GM20431 (cell line): Measurements from ENCODE around the gene SNAI1.
"Not testable (repeated sequence)": the region's sequence is repeated elsewhere in the genome, so short reads cannot be mapped to it uniquely, and the experiment has no call there.

Experiments
- in situ Hi-C: fragments of 300-500 bp; cut with MseI, MboI; formaldehyde crosslinking; loops from one replicate; pipeline ENCODE4 v1.15.0; 2020; ENCODE audit warnings: low sequenced_read_pairs; ENCODE audit not compliant: unreplicated experiment

SNAI1 gene

GRCh38 chr20:49957089-49957938 is 25.5 kb upstream of the SNAI1 start:
- in situ Hi-C loops, result not testable (repeated sequence)

DNA sequence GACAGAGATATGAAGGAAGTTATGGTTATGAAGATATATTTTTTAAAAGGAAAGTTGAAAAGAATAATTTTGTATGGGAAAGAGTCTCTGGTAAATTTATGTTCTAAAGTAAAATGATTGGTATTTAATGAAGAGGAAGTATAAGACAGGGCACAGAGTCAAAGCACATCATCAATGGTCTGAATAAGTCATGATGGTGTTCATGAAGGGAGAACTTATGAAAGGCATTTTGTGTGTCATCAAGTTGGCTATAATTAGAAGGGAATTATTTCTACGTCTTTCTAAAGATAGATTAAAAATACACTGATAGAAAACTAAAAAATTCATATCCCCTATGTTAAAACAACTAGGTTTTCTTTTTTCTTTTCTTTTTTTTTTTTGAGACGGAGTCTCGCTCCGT is 21.4 kb upstream of the SNAI1 start:
- in situ Hi-C loops, result no loop called here

DNA sequence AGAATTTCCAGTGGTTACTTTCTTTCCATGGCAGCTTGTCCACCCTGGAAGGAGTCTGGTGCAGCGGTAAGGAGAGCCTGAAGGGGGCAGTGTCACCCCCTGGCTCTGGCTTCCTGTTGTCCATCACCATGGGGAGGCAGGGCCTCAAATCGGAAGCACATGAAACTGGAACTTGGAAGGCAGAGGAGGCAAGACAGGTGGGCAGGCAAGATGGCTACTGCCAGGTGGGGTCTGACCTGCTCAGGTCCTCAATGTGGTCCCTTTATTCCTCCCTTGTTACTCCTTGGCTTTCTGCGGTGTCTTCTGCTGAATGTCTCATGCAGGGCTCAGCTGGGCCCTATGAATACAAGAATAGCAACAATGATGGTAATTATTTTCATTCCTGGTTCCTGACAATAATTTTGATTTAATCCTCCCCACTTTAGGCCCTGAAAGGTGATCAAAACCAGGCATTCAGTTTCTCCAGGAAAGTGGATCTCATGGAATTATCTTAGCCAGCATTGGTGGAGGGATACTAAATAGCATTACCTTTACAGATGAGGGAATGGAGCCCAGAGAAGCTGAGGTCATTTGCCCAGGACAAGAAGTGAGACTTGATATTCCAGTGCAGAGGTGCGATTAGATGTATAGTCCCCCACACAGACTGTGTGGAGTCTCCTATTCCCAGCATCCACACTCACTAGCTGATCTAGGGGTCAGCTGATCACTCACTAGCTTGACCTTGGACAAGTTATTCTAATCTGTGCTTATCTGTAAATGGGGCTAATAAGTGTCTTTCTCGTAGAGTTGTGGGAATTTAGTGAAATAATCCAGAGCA is 17.6 kb upstream of the SNAI1 start:
- in situ Hi-C loops, result no loop called here

- in situ Hi-C loops, result no loop called here
Observed at GRCh38 chr20:49965781-49966305, 16.9 kb upstream of the SNAI1 start.

DNA sequence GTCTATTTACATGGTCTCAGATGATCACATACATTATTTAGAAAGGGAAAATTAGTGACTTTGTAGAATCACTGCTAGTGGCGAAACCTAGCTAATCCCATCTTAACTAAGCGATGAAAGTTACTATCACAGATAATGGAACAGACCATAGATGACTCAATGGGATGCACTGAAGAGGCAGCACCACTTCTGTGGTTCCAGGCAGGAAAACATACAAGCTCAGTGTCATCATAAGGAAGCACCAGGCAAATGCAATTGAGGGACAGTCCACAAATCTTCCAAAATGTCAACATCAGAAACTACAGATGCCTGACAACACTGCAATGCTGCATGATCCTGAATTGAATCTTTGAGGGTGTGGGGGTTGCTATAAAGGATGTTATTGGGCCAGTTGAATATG is 15.9 kb upstream of the SNAI1 start:
- in situ Hi-C loops, result no loop called here

DNA sequence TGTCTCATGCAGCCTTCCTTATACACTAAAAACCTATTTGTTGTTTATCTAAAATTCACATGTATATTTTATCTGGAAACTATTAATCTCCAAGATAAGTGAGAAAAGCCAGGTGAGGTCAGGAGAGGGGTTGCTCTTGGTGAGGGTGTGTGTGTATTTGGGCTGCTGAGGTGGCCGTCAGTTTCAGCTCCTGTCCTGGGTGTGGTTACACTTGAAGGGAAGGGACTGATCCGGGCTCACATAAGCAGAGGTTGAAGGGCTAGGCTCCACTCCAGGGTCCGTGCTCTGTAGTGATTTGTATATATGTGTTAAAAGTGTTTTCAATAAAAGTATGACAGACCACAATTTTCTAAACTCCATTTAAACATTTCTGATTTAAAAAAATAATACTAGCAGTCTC is 13.5 kb upstream of the SNAI1 start:
- in situ Hi-C loops, result no loop called here

- in situ Hi-C loops, result no loop called here
Observed at GRCh38 chr20:49969946-49970345, 12.8 kb upstream of the SNAI1 start.

DNA sequence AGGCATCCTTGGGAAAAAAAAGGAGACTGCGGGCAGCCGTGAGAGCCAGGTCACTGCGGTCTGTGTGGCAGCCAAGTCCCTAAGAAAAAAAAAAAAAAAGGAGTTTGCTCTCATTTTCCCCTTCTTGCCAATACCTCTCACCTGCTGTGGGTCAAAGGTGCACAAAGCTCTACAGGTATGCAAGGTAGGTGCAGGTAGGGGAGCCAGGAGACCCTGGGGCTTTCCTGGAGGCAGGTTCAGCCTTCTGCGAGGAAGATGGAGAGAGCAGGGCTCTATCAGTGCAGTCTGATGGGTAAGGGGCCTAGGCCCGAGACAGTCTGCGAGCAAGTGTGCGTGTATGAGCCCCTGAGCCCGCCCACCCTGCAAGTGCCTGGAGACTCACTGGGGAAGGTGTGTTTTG is 12.3 kb upstream of the SNAI1 start:
- in situ Hi-C loops, result no loop called here

DNA sequence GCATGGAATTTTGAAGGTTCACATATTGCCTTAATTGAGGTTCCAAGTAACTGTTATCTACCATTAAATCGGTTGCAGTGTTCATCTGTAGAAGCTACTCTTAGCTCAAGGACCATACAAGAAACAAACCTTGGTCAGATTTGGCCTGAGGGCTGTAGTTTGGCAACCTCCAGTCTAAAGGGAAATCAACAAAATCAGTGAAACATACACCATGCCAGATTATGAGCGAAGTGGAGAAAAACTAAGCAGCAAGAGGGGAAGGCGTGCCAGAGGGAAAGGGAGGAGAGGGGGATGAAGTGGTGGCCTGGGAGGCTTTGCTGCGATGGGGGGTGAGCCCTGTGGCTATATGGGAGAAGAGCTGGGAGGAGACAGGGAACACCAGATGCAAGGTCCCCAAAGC is 8.8 kb upstream of the SNAI1 start:
- in situ Hi-C loops, result no loop called here

DNA sequence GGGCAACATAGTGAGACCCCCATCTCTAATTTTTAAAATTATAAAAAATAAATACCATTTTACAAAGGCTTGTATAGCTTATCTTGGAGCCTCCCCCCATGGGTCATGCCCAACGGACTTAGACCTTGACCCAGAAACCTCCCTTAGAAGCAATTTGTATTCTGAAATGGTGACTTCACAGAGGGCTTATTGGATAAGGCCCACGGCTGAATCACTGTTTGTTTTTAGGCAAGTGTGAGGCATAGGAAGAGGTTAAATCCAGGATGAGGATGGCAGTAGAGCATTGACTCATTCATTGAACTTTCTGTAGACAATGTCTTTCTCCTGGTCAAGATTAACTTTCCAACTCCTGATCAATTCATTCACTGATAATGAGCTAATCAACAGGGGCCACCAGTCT is 6.2 kb upstream of the SNAI1 start:
- in situ Hi-C loops, result loop anchor here (5.0 to 25.0 kb wide), 2 partner anchors 96 to 486 kb away; no protein-coding TSS in a partner anchor

GRCh38 chr20:49977740-49978139 is 5.0 kb upstream of the SNAI1 start:
- in situ Hi-C loops, result loop anchor here (5.0 to 25.0 kb wide), 2 partner anchors 95 to 485 kb away; no protein-coding TSS in a partner anchor

- in situ Hi-C loops, result loop anchor here (5.0 to 25.0 kb wide), 2 partner anchors 94 to 484 kb away; no protein-coding TSS in a partner anchor
Observed at GRCh38 chr20:49978685-49979029, 4.1 kb upstream of the SNAI1 start.

DNA sequence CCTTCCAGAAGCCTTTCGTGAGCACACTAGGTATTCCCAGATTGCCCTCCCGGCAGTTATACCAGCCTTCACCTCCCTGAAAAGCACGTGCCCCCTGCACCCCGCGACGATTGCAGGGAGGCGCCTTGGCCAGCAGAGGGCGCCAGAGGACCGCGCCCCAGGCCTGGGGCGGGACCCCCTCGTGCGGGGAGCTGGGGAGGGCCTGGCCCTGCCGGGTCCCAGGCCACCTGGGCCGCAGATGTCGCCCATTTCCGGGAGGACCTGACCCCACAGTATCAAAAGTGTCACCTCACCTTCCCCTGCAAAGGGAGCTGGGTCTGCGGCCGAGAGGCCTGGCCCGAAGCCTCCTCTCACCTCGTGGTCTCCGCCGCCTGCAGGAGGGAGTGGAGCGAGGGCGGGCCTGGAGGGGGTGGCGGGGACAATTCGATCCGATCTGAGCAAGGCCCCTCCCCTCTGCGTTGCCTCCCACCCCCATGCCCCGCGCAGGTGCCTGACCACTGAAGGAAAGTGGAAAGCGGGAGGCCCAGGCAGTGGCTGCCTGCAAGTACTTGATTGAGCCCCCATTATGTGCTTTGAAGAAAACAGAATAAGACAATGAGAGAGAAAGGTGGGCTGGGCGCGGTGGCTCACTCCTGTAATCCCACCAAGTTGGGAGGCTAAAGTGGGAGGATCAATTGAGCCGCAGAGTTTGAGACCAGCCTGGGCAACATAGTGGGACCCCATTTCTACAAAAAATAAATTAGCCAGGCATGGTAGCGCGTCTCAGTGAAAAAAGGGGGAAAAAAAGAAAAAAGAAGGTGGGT is 3.5 kb upstream of the SNAI1 start:
- in situ Hi-C loops, result loop anchor here (5.0 to 25.0 kb wide), 2 partner anchors 93 to 483 kb away; no protein-coding TSS in a partner anchor

DNA sequence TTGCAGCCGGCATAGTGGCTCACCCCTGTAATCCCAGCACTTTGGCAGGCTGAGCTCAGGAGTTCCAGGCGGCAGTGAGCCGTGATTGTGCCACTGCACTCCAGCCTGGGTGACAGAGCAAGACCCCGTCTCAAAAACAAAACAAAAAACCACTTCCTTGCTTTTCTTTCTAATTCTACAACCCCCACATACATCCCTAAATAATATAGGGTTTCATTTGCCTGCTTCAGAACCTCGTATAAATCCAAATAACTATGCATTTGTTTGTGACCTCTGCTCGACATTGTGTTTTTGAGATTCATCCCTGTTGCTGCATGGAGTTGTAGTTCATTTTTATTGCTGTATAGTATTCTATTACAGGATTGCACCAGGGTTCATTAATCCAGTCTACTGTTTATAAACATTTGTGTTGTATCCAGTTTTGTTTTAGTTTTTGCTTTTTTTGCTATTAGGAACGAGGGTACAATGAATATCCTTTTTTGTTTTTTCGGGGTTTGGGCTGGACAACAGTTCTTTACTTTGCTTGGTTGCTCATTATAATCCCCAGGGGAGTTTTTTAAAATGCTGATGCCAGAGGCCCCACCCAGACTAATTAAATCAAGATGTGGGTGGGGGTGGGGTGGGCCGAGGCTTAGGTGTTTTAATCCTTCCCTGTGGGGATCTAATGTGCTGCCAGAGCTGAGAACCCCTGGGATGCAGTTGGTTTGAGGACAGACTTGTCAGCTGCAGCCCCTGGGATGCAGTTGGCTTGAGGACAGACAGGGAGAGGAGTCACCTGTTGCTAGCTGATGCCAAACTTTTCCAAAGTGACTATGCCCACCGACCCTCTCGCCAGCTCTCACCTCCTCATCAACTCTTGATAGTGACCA is 2.4 kb upstream of the SNAI1 start:
- in situ Hi-C loops, result loop anchor here (25.0 kb wide), 1 partner anchor 482 kb away; no protein-coding TSS in a partner anchor

- in situ Hi-C loops, result loop anchor here (25.0 kb wide), 1 partner anchor 481 kb away; no protein-coding TSS in a partner anchor
Observed at GRCh38 chr20:49981218-49982071, 1.3 kb upstream of the SNAI1 start.

DNA sequence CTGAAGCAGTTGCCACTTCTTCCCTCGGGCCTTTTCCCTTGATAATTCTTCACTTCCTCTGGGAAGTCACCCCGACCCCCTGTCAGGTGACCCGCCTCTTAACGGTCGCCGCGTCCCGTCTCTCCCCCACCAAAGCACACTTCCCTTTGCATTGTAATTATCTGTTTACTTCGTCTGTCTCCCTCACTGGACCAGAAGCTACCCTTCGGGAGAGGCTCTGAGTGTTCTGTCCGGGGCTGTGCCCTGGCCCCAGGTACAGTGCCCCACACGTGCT is 771 bp upstream of the SNAI1 start:
- in situ Hi-C loops, result loop anchor here (25.0 kb wide), 1 partner anchor 480 kb away; no protein-coding TSS in a partner anchor

DNA sequence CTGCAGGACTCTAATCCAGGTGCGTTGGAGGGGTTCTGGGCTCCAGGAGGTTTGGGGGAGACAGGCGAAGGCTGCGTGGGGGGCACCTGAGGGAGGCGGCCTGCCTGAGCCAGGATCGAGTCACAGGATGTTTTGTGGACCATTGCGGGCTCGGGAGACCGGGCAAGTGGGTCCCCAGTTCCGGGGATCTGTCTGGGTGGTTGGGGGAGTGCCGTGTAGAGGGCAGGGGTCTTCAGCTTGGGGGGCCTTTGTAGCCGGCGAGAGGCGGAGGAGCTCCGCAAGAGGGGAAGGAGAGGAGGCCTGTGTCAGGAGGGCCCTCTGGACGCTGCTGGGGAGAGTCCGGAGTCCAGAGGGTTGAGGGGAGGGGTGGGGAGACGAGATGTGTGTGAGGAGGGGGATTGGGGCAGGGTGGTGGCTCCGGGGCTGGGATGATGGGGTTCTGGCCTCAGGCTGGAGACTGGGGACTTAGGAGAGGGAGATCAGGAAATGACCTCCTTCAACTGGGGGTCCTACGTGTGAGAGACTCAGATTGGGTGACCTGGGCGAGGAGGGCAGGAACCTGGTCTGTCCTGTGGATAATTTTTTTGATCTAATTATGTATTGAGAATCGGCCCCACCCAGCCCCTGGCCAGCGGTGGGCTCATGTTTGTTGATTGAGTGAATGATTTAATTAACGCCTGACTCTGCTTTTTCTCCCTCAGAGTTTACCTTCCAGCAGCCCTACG is 505 bp downstream of the SNAI1 start:
- in situ Hi-C loops, result loop anchor here (25.0 kb wide), 1 partner anchor 479 kb away; no protein-coding TSS in a partner anchor
